ENCODE results near the gene STK10. TPM values are rescaled to one million over a fixed set of nuclear protein-coding genes. Genes with fewer than 3 reads are reported as not detected.

The STK10 gene
- total RNA-seq, 1 donor from 2014 or later, result 12.6 TPM

- FAIRE-seq (no peak), DNase-seq (ENCODE audit: low read depth) (peak; percentile 59)
- no peaks in the 10 kb centered on the region for H3K27me3 ChIP-seq (ENCODE audit: control insufficient read depth, insufficient read depth, low read length)
- H3K4me3 ChIP-seq (ENCODE audit: low read depth, low read length), result no peak overlapping the region
- TF ChIP-seq CTCF (IDR thresholded peaks at IDR 0.05; ENCODE audit: insufficient read depth, low read length, severe bottlenecking), result no peak
- no peaks in the 10 kb centered on the region for H3K36me3 ChIP-seq (ENCODE audit: control insufficient read depth, insufficient read depth, low read length)
These were observed 76.2 kb downstream of the STK10 start for GRCh38 chr5:172111852-172112225.

GRCh38 chr5:172110921-172111851 lies 76.8 kb downstream of the STK10 start:
- DNase-seq (ENCODE audit: low read depth) (peak; percentile 49), FAIRE-seq (no peak)
- TF ChIP-seq CTCF (IDR thresholded peaks at IDR 0.05; ENCODE audit: insufficient read depth, low read length, severe bottlenecking), result no peak
- Histone ChIP-seq H3K4me3 (ENCODE audit: low read depth, low read length) (peak overlapping the region; percentile 1), H3K27me3 (ENCODE audit: control insufficient read depth, insufficient read depth, low read length) (no peaks in the 10 kb centered on the region), H3K36me3 (ENCODE audit: control insufficient read depth, insufficient read depth, low read length) (no peaks in the 10 kb centered on the region)

GRCh38 chr5:172110260-172110815 lies 77.7 kb downstream of the STK10 start:
- TF ChIP-seq CTCF (IDR thresholded peaks at IDR 0.05; ENCODE audit: insufficient read depth, low read length, severe bottlenecking), result no peak
- FAIRE-seq (no peak), DNase-seq (ENCODE audit: low read depth) (no peak)
- H3K4me3 ChIP-seq (ENCODE audit: low read depth, low read length), result no peak overlapping the region
- no peaks in the 10 kb centered on the region for H3K27me3 ChIP-seq (ENCODE audit: control insufficient read depth, insufficient read depth, low read length)
- peaks cover 3% of the 10 kb centered on the region for H3K36me3 ChIP-seq (ENCODE audit: control insufficient read depth, insufficient read depth, low read length)

GRCh38 chr5:172109749-172110148 lies 78.3 kb downstream of the STK10 start:
- H3K4me3 ChIP-seq (ENCODE audit: low read depth, low read length), result no peak overlapping the region
- no peak for TF ChIP-seq CTCF (IDR thresholded peaks at IDR 0.05; ENCODE audit: insufficient read depth, low read length, severe bottlenecking)
- peaks cover 5% of the 10 kb centered on the region for H3K36me3 ChIP-seq (ENCODE audit: control insufficient read depth, insufficient read depth, low read length)
- DNase-seq (ENCODE audit: low read depth) (no peak), FAIRE-seq (no peak)
- no peaks in the 10 kb centered on the region for H3K27me3 ChIP-seq (ENCODE audit: control insufficient read depth, insufficient read depth, low read length)

GRCh38 chr5:172107571-172107970 lies 80.5 kb downstream of the STK10 start:
- DNase-seq (ENCODE audit: low read depth) (peak; percentile 23), FAIRE-seq (no peak)

More at GRCh38 chr5:172107571-172107970, 80.5 kb downstream of the STK10 start:
- TF ChIP-seq CTCF (IDR thresholded peaks at IDR 0.05; ENCODE audit: insufficient read depth, low read length, severe bottlenecking), result no peak
- Histone ChIP-seq H3K4me3 (ENCODE audit: low read depth, low read length) (no peak overlapping the region), H3K27me3 (ENCODE audit: control insufficient read depth, insufficient read depth, low read length) (no peaks in the 10 kb centered on the region), H3K36me3 (ENCODE audit: control insufficient read depth, insufficient read depth, low read length) (peaks cover 5% of the 10 kb centered on the region)
